ENCODE data around the gene GSDME.

Gene GSDME

GRCh38 chr7:24723178-24723530 is 34.1 kb downstream of the GSDME start:
- H3K36me3 ChIP-seq (ENCODE audit: control insufficient read depth, low read length): no peaks in the 10 kb centered on the region
- H3K9me2 ChIP-seq (replicated peaks; ENCODE audit: control insufficient read depth, low read length): no peaks in the 10 kb centered on the region
- peaks cover 14% of the 10 kb centered on the region for H3K4me1 ChIP-seq (ENCODE audit: control insufficient read depth, low read length)
- peaks cover 34% of the 10 kb centered on the region for H3K27me3 ChIP-seq (ENCODE audit: control insufficient read depth, low read length)
- H3K9me3 ChIP-seq (ENCODE audit: control insufficient read depth, insufficient read depth, low read length): no peaks in the 10 kb centered on the region
- H3F3A ChIP-seq (ENCODE audit: control insufficient read depth, insufficient read depth): no peaks in the 10 kb centered on the region
- no peaks in the 10 kb centered on the region for H4K20me1 ChIP-seq (ENCODE audit: control insufficient read depth, insufficient read depth, low read depth, low read length)
- H3K4me2 ChIP-seq (ENCODE audit: low read length): no peak overlapping the region
- TF ChIP-seq EZH2phosphoT487 (IDR thresholded peaks at IDR 0.05; ENCODE audit: borderline replicate concordance, low read length) (no peak), CTCF (IDR thresholded peaks at IDR 0.05; ENCODE audit: low read depth, low read length, poor library complexity, severe bottlenecking) (no peak)
- no peak overlapping the region for H3K27ac ChIP-seq (ENCODE audit: low read depth, low read length)
- H3K79me2 ChIP-seq (ENCODE audit: control insufficient read depth, low read length): no peaks in the 10 kb centered on the region
- H3K4me3 ChIP-seq (ENCODE audit: low read length): no peak overlapping the region

GRCh38 chr7:24722386-24723177 is 34.7 kb downstream of the GSDME start:
- no peaks in the 10 kb centered on the region for H4K20me1 ChIP-seq (ENCODE audit: control insufficient read depth, insufficient read depth, low read depth, low read length)

GRCh38 chr7:24721481-24722001 is 35.7 kb downstream of the GSDME start:
- H3K4me1 ChIP-seq (ENCODE audit: control insufficient read depth, low read length): peaks cover 14% of the 10 kb centered on the region
- TF ChIP-seq EZH2phosphoT487 (IDR thresholded peaks at IDR 0.05; ENCODE audit: borderline replicate concordance, low read length) (no peak), CTCF (IDR thresholded peaks at IDR 0.05; ENCODE audit: low read depth, low read length, poor library complexity, severe bottlenecking) (no peak)
- no peaks in the 10 kb centered on the region for H3K79me2 ChIP-seq (ENCODE audit: control insufficient read depth, low read length)
- H3K27ac ChIP-seq (ENCODE audit: low read depth, low read length): no peak overlapping the region
- peak overlapping the region; percentile 34; the same call in 1 of the 2 replicates for H3K4me2 ChIP-seq (ENCODE audit: low read length)
- no peaks in the 10 kb centered on the region for H4K20me1 ChIP-seq (ENCODE audit: control insufficient read depth, insufficient read depth, low read depth, low read length)
- H3K27me3 ChIP-seq (ENCODE audit: control insufficient read depth, low read length): peaks cover 46% of the 10 kb centered on the region
- H3K9me2 ChIP-seq (replicated peaks; ENCODE audit: control insufficient read depth, low read length): no peaks in the 10 kb centered on the region
- no peaks in the 10 kb centered on the region for H3K9me3 ChIP-seq (ENCODE audit: control insufficient read depth, insufficient read depth, low read length)
- no peaks in the 10 kb centered on the region for H3F3A ChIP-seq (ENCODE audit: control insufficient read depth, insufficient read depth)
- no peak overlapping the region for H3K4me3 ChIP-seq (ENCODE audit: low read length)
- no peaks in the 10 kb centered on the region for H3K36me3 ChIP-seq (ENCODE audit: control insufficient read depth, low read length)

More at GRCh38 chr7:24722386-24723177, 34.7 kb downstream of the GSDME start:
- Histone ChIP-seq H3K4me1 (ENCODE audit: control insufficient read depth, low read length) (peaks cover 14% of the 10 kb centered on the region), H3K27me3 (ENCODE audit: control insufficient read depth, low read length) (peaks cover 40% of the 10 kb centered on the region), H3K27ac (ENCODE audit: low read depth, low read length) (no peak overlapping the region), H3K4me2 (ENCODE audit: low read length) (no peak overlapping the region), H3K9me2 (replicated peaks; ENCODE audit: control insufficient read depth, low read length) (no peaks in the 10 kb centered on the region), H3K4me3 (ENCODE audit: low read length) (no peak overlapping the region), H3K79me2 (ENCODE audit: control insufficient read depth, low read length) (no peaks in the 10 kb centered on the region), H3K9me3 (ENCODE audit: control insufficient read depth, insufficient read depth, low read length) (no peaks in the 10 kb centered on the region), H3K36me3 (ENCODE audit: control insufficient read depth, low read length) (no peaks in the 10 kb centered on the region), H3F3A (ENCODE audit: control insufficient read depth, insufficient read depth) (no peaks in the 10 kb centered on the region)
- TF ChIP-seq EZH2phosphoT487 (IDR thresholded peaks at IDR 0.05; ENCODE audit: borderline replicate concordance, low read length) (no peak), CTCF (IDR thresholded peaks at IDR 0.05; ENCODE audit: low read depth, low read length, poor library complexity, severe bottlenecking) (no peak)

Measured in DOHH2 (cell line).